ENCODE results near the gene OVOL2.
"Not testable (repeated sequence)": the region's sequence is repeated elsewhere in the genome, so short reads cannot be mapped to it uniquely, and the experiment has no call there.

Gene OVOL2

DNA sequence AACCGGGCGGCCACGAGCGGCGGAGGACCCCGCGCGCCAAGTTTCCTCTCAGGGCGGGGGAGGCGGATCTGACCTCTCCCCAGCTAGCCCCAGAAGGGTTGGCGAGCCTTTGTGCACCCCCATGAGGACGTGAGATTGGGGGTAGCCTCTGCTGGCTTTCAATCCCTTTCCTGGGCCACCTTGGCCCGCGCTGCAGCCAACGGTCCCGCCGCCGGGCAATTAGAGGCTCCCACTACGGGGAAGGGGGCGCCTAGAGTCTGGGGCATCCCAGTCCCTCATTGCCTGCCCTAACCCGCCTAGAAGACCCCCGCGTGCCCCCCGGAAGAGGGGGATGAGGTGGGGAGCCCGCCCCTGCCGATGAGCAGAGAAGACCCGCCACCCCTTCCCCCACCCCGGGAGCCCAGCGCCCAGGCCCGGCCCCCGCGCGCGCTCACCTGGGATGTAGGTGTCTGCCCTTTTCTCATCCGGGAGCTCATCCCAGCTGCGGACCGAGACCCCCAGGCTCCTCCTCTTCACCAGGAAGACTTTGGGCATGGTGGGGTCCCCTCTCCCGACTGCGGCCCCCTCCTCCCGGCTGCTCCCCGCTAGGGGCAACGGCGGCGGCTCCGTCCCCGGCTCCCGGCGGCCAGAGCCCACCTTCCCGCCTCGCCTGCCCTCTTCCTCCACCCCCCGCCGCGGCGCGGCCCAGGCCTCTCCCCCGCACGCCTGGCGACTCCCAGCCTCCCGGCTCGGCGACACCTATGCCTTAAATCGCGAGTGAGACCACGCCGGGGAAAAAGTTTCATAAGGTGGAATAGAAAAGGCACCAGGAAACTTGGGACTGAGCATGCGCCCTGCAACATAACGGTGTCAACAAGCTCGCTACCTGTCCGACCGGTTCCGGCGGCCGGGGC, at the start of gene OVOL2:
Gene OVOL2, minus strand, starts transcription at position 816 of the 893 bp plus-strand sequence. Its CDS starts 282 bp downstream, at position 534.
- DNase-seq: no peak

- no peak for DNase-seq
These were observed 45.8 kb upstream of the OVOL2 start for GRCh38 chr20:18103497-18103896.

GRCh38 chr20:18101125-18101810, 43.6 kb upstream of the OVOL2 start:
- no peak for DNase-seq

DNA sequence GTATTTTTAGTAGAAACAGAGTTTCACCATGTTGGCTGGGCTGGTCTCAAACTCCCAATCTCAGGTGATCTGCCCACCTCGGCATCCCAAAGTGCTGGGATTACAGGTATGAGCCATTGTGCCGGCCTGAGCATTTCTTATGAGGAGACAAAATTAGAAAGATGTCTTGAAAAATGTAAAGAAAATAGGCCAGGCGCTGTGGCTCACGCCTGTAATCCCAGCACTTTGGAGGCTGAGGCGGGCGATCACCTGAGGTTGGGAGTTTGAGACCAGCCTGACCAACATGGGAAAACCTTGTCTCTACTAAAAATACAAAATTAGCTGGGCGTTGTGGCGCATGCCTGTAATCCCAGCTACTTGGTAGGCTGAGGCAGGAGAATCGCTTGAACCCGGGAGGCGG, 42.9 kb upstream of the OVOL2 start:
- not testable (repeated sequence) for DNase-seq

- no peak for DNase-seq
These were observed 36.5 kb upstream of the OVOL2 start for GRCh38 chr20:18094191-18094590.

DNA sequence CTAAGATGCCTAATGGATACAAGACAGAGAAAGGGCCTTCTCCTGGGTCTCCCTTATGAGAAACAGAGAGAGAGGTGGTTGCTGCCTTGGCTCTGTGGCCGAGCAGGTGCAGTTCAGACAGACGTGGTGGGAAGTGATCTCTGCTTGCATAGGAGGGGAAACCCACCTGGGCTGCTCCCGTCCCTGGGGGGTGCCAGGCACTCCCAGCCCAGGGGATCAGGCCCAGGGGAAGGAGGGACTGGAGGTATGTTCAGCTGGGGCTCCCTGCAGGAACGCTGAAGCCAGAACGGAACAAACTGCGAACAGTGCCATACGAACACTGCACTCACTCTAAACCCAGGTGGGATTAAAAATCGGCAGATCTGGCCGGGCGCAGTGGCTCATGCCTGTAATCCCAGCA, 35.7 kb upstream of the OVOL2 start:
- no peak for DNase-seq

GRCh38 chr20:18092890-18093289, 35.2 kb upstream of the OVOL2 start:
- DNase-seq: no peak

- no peak for DNase-seq
These were observed 33.9 kb upstream of the OVOL2 start for GRCh38 chr20:18091623-18092022.

GRCh38 chr20:18090477-18090876, 32.8 kb upstream of the OVOL2 start:
- DNase-seq: no peak

DNA sequence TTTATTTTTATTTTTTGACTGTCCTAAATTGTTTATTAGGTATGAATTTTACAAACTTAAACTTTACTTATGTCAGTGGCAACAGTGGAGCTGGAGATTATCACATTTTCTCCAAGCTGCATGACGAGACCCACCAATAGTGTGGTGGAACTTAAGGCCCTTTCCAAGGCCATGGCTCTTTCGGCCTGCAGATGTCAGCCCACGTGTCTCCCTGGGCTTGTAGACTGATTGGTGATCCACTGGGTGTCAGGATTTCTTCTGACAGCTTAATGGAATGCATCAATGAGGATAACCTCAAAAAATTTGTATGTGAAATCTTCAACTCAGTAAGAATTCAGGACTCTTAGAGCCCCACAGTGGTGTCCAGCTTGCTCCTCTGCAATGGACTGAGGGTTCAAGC, 32.3 kb upstream of the OVOL2 start:
- DNase-seq: no peak

DNA sequence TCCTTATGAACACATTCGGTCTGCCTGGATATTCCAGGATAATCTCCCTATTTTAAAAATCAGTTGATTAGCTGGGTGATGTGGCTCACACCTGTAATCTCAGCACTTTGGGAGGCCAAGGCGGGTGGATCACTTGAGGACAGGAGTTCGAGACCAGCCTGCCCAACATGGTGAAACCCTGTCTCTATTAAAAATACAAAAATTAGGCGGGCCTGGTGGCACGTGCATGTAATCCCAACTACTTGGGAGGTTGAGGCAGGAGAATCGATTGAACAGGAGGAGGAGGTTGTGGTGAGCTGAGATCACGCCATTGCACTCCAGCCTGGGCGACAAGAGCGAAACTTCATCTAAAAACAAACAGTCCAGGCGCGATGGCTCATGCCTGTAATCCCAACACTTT, 31.1 kb upstream of the OVOL2 start:
- not testable (repeated sequence) for DNase-seq

- not testable (repeated sequence) for DNase-seq
These were observed 30.6 kb upstream of the OVOL2 start for GRCh38 chr20:18088298-18088697.

DNA sequence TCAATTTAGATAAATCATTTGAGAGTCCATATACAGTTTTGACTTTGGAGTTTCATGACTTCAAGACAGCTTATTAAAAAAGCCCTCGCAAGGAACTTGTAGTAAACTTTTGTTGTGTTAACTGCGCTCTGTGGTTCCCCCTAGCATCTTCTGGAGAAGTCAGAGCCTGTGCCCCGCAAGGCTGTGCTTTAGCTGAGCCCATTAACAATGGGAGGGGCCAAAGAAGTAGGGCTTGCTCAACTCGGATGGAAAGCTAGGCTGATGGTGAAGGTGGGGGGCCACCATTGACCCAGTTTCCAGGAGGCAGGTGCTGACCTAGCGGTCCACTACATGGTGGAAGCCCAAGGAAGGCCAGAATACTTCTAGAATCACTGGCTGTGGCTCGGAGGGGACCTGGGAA, 29.3 kb upstream of the OVOL2 start:
- no peak for DNase-seq

GRCh38 chr20:18080836-18081235, 23.1 kb upstream of the OVOL2 start:
- not testable (repeated sequence) for DNase-seq

GRCh38 chr20:18079756-18080353, 22.1 kb upstream of the OVOL2 start:
- no peak for DNase-seq

DNA sequence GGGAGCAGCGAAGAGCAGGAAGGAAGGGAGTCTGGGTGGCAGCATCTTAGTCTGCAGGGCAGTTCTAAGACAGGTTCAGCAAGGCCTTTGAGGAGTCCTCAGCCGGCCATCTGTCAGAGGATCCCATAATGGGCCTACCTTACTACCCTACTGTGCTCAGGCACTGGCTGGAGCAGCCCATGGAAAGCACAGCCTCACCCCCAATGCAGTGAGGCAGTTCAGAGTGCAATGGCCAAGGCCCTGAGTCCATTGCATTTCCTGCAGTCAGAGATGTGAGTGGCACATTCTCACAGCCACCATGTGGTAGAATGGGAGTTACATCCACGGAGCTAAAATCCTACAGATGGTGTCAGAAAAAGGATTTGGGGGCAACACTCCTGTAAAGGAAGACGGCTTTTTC, 19.4 kb upstream of the OVOL2 start:
- DNase-seq: no peak

DNA sequence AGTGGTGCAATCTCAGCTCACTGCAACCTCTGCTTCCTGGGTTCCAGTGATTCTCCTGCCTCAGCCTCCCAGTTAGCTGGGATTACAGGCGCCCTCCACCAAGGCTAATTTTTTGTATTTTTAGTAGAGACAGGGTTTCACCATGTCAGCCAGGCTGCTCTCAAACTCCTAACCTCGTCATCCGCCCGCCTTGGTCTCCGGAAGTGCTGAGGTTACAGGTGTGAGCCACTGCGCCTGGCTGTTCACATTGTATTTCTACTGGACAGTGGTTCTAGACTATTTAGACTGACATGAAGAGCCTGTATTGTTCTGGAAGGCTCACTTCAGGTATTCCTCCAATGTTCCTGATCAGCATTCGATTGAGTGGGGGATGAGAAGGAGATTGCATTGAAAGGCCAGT, 14.8 kb upstream of the OVOL2 start:
- DNase-seq: no peak

DNA sequence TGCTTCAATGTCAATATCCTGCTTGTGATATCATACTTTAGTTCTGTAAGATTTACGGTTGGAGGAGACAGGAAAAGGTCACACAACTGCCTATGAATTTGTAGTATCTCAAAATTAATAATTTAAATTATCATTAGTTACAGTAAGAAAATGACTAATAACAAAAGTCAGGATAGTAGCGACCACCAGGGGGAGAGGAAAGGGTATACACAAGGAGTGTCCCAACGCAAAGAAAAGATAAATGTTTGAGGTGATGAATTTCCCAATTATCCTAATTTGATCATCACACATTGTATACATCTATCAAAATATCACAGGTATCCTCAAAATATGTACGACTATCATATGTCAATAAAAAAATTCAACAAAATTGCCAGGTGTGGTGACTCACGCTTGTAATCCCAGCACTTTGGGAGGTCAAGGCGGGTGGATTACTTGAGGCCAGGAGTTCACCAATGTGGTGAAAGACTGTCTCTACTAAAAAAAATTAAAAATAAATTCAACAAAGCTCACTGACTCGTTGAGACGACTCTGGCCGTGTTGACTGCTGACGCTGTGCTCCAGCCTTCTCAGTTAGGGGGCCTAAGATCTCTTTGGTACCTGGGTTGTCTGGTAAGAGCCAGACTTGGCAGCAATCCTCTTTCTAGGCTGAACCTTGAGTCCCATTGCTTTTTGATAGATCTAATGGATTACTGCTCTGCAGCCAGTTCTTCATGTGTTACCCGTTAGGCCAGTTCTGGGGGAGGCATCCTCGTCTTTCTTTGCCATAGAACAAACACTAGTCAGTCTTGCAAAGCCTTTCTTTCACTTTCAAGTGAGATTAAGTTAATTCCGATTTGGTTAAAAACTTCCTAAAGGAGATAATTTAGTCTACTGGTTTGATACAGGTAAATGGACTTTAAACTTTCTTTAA, 9.0 kb upstream of the OVOL2 start:
- DNase-seq: no peak

DNA sequence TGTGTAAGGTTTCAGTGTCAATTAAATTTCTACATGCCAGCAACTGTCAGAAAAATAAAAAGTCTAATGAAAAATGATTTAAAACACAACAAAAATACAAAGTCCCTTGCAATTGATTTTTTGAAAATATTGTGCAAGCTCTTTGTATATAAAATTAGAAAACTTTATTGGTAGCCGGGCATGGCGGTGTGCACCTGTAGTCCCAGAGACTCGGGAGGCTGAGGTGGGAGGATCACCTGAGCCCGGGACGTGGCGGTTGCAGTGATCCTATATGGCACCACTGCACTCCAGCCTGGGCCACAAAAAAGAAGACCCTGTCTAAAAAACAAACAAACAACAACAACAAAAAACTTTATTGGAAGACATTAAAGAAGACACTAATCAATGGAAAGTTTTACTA, 6.0 kb upstream of the OVOL2 start:
- DNase-seq: no peak

DNA sequence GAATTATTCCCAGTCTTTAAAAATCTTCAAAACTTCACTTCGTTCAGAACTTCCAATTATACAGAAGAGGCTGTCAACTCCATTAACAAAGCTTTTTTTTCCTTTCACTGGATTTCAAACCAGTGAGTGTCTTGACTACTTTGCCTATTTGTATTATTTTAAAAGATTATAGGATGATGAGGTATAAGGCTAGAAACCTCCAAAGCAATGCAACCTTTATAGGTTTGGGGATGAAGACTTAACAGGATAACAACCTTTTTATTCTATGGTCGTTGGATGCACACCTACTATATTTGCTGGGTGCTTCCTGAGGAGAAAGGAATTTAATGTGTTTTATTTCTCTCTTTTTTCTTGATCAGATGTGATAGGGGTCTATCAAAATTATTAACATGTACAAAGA, 1.9 kb upstream of the OVOL2 start:
- DNase-seq: no peak

DNA sequence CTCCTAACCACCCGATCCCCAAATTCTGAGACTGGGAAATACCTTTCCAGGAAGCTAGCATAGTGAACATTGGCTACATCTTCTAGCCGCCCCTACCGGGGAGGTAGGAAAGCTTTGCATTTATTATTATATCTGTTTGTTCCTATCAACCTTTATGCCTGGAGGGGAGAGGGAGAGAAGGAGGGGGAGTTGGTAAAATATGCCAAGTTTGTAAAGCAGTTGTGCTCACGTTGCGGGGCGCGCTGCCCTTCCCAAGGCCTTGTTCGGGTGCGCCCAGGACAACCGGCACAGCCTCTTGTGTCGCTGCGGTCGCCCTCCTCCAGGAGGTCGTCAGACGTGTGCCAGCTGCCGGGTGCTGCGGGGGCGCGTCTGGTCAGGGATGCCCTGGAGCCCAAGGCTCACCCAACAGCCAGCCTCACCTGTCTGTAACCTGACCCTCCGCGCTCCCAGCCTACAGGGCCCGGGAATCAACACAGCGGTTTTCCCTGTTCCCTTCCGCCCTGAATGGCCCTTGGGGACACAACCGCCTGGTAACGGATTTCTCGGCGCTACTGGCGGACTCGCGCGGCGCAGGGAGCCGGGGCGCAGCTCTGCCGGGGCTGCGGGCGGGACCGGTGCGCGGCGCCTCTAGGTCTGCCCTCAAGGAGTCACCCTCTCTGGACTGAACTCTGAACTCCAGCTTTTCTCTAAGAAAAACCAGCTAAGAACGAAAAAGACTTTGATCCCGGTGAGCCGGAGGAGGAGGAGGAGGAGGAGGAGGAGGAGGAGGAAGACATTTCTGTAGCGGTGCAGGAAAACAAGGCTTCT, 1.1 kb upstream of the OVOL2 start:
- no peak for DNase-seq

DNA sequence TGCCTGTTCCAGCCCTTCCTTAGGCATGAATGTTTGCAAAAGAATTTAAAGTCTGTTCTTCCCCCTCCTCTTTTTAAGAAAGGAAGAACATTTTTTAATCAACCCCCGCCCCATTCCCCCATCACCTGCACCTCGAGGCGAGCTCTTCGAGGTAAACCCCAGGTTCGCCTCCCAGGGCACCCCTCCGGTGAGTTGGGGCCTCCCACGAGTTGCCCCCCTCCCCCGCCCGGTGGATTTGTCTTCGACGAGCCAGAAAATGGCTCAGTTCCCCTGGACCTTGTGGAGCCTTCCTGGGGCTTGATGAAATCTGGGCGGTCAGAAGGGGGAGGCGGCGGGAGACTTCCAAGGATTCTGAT, 256 bp upstream of the OVOL2 start:
- DNase-seq: no peak
